Right cardiac atrium (tissue), 5 donors: Measurements from ENCODE around the gene CERKL. TPM values are rescaled to one million over a fixed set of nuclear protein-coding genes. Genes with fewer than 3 reads are reported as not detected.

Source experiments
- ATAC-seq, 2 donors: fragments of 200-7000 bp; cut with Tn5 transposase; one replicate each; pipeline versions ENCODE4 v1.8.0 to v1.9.1; 2020; ENCODE audit warnings: moderate library complexity in 2 of 2, mild to moderate bottlenecking in 1 of 2
- DNase-seq, 3 donors: peaks; one replicate each; pipeline ENCODE4 v3.0.0-alpha.2; 2020
- H3K27ac ChIP-seq: one replicate; pipeline ENCODE4 v1.5.1; 2013; ENCODE audit warnings: mild to moderate bottlenecking, low read length, control low read depth, moderate library complexity
- H3K27me3 ChIP-seq: one replicate; pipeline ENCODE4 v1.6.1; 2013; ENCODE audit not compliant: control insufficient read depth, insufficient read depth
- H3K4me1 ChIP-seq: one replicate; pipeline ENCODE4 v1.6.1; 2013; ENCODE audit warnings: low read length; ENCODE audit not compliant: control insufficient read depth, insufficient read depth
- H3K4me3 ChIP-seq: one replicate; pipeline ENCODE4 v1.5.1; 2013; ENCODE audit warnings: low read length, control low read depth
- H3K9me3 ChIP-seq: one replicate; pipeline ENCODE4 v1.6.1; 2013; ENCODE audit warnings: low read length; ENCODE audit not compliant: control insufficient read depth
- WGBS: extraction: QIAGEN DNeasy Blood & Tissue Kit; methylation state at CpG from one replicate; pipeline ENCODE4 v1.1.7; 2013; 5-methylcytosine and 5-hydroxymethylcytosine counted together
- intact Hi-C, 4 donors: fragments of 100-400 bp; cut with DNase I; formaldehyde crosslinking; loops; one replicate each; pipeline versions ENCODE4 v1.11.0 to v1.14.0; 2022 to 2023
- polyA plus RNA-seq: library from polyadenylated mRNA; stranded (reverse); fragments of 200-250 nt; gene quantifications from one replicate; pipeline ENCODE4 v1.2.3, GENCODE V29; 2013
- total RNA-seq, 4 donors: library from RNA; stranded (reverse); fragmentation: NEBNext Ultra II Directional; extraction: Animal tissue kit (Norgen Biotek cat#: 25700); gene quantifications; one replicate each; pipeline ENCODE4 v1.2.1, GENCODE V29; 2021
- donor health status: healthy with polysubstance abuse.
- donor health status: DM: no; HTN: yes; CAD: no.
- donor health status: DM: no; HTN: no; CAD: no.
- donor health status: DM: no; HTN: yes; CAD: no; lungs with severe emphysema.
- donor health status: DM: yes; HTN: yes; CAD: no.

Gene CERKL
- total and polyA plus RNA-seq, 5 donors, result not detected

DNA sequence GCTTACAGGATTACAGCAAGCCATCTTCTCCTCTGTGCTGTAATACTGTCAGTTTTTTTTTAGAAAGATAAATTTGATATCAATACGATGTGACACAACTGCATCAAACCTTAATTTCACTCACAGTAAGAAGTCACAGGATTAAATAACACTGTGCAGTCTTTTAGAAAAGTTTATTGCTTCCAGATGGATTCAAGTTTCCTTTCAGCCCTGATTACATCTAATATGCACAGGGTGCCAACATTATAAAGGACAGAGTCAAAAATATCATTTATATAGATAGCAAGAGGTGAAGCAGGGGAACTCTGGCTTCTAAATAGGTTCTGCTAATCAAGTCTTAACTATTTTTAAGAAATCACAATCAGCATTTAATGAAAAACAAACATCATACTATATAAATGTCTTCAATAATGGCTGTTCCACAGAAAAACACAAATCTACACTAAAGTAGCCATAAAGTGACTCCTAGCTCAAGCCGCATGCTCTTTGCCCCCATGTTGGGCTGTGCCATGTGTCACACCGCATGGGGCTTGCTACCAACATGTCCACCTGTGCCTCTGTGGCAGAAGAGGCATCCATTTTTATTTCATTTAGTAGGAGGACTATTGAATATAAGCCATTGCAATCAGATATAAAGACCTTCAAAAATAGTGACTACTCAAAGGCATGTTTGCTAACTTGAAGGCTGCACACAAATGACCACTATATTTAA is 35.0 kb downstream of the CERKL start:
- WGBS, result 80% methylated on average over 3 of the region's 3 CpGs
- no peak for DNase-seq

DNA sequence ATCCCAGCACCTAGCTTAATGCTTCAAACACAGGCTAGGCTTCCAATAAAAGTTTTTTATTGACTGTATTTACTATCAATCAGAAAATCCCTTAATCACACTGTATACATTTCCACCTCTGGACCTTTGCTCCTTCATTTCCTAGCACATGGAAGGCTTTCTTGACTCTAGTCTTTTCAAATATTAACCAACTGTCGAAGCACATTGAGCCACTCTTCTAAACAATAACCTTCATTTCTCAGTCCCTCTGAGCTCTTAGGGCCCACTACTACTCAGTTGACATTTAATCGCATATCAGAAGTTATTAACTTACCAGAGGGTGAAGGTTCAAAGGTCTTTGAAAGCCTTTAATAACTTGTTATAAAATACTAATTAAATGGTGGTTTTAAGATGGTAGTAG is 37.4 kb downstream of the CERKL start:
- Histone ChIP-seq H3K4me1 (no peaks in the 10 kb centered on the region), H3K27me3 (no peaks in the 10 kb centered on the region), H3K27ac (no peak overlapping the region), H3K9me3 (no peaks in the 10 kb centered on the region), H3K4me3 (no peak overlapping the region)
- 86% methylated on average over 2 of the region's 2 CpGs for whole genome bisulfite sequencing
- no peak for ATAC-seq
- intact Hi-C loops, result no loop called here
- DNase-seq, result no peak

More for the DNA sequence above, 35.0 kb downstream of the CERKL start:
- H3K9me3 ChIP-seq, result no peaks in the 10 kb centered on the region
- intact Hi-C loops, result no loop called here
- no peak overlapping the region for H3K4me3 ChIP-seq
- H3K27ac ChIP-seq, result no peak overlapping the region
- H3K4me1 ChIP-seq, result no peaks in the 10 kb centered on the region
- ATAC-seq, result no peak
- H3K27me3 ChIP-seq, result no peaks in the 10 kb centered on the region

DNA sequence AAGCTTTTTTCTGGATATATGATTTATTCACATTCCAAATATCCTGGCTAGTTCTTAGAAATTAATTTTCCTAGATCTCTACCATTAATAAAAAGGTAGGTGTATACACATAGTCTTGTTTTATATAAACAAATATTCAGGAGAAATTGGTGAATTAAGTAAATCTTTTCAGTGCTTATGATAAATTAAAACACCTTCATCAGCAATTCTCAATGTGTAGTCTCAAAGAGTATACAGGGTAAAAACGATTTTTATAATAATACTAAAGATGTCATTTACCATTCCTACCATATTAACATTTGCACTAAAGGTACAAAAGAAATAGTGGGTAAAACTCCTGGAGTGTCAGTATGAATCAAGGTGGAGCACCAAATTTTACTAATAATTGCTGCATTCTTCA is 40.2 kb downstream of the CERKL start:
- Histone ChIP-seq H3K27me3 (no peaks in the 10 kb centered on the region), H3K4me3 (no peak overlapping the region), H3K27ac (no peak overlapping the region), H3K9me3 (no peaks in the 10 kb centered on the region), H3K4me1 (no peaks in the 10 kb centered on the region)
- DNase-seq (no peak), ATAC-seq (no peak)
- WGBS, result 58% methylated on average over 1 of the region's 1 CpG
- intact Hi-C loops, result no loop called here

DNA sequence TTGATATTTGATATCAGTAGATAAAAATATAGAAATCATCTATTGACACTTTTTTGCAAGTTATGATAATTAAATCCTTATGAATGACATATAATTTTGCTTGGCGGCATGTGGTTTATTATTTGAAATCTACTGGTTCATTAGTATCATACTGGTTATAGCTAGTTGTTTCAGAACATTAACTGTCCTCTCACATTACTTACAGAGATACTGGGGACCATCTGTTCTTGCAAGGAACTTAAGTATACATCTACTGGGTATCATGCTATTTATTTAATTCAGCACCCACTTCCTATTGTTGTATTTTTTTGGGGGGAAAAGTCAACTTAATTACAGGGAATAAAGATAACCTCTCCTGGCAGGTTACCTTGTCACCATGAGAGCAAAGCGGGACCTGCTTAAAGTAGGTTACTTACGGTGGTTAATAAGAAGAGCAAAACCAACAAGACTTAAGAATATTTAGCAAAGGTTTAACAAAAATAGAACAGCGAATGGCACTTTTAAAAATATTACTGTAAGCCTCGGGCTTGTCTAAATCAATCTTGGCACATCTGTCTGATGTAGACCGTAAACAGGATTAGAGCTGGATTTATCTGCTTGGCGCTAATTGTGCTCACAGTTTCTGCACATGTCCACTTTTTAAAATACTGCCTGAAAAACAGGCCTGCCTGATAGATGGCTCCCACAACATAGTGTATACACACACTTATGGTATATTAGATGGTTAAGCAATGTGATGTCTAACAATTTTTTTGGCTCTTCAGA is 41.8 kb downstream of the CERKL start:
- Histone ChIP-seq H3K27ac (no peak overlapping the region), H3K4me1 (no peaks in the 10 kb centered on the region), H3K4me3 (no peak overlapping the region), H3K9me3 (no peaks in the 10 kb centered on the region), H3K27me3 (no peaks in the 10 kb centered on the region)
- 83% methylated on average over 7 of the region's 7 CpGs for WGBS
- ATAC-seq (no peak), DNase-seq (no peak)
- intact Hi-C loops, result no loop called here

DNA sequence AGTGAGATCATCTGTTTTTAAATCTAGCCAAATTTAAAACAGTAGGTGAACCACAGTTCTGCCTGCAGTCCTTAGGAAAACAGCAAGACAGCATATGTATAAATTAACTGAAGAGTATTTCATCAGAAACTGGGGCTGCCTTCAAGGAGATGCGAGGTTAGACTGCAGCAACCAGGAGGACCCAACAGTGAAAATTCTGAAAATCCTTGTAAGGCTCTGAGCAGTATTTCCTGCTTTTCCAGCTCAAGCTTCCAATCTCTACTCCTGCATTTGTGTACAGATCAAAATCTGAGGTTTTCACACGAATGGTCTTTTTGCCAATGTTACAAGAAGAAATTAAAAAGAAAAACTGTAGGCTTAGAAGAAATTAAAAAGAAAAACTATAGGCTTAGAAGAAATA is 43.7 kb downstream of the CERKL start:
- 63% methylated on average over 2 of the region's 2 CpGs for WGBS
- ATAC-seq (no peak), DNase-seq (no peak)
- H3K27ac ChIP-seq, result no peak overlapping the region
- intact Hi-C loops, result no loop called here
- no peaks in the 10 kb centered on the region for H3K27me3 ChIP-seq
- H3K4me3 ChIP-seq, result no peak overlapping the region
- no peaks in the 10 kb centered on the region for H3K4me1 ChIP-seq
- no peaks in the 10 kb centered on the region for H3K9me3 ChIP-seq

GRCh38 chr2:181607629-181608590 is 49.0 kb downstream of the CERKL start:
- 71% methylated on average over 4 of the region's 4 CpGs for WGBS
- no peak for ATAC-seq
- Histone ChIP-seq H3K4me1 (no peaks in the 10 kb centered on the region), H3K27me3 (no peaks in the 10 kb centered on the region), H3K27ac (no peak overlapping the region), H3K9me3 (no peaks in the 10 kb centered on the region), H3K4me3 (no peak overlapping the region)
- no peak for DNase-seq
- intact Hi-C loops, result no loop called here

- intact Hi-C loops, result no loop called here
- DNase-seq, result no peak
- H3K27me3 ChIP-seq, result no peaks in the 10 kb centered on the region
- WGBS, result 47% methylated on average over 3 of the region's 3 CpGs
- no peak overlapping the region for H3K4me3 ChIP-seq
- H3K9me3 ChIP-seq, result no peaks in the 10 kb centered on the region
- no peaks in the 10 kb centered on the region for H3K4me1 ChIP-seq
- no peak overlapping the region for H3K27ac ChIP-seq
- ATAC-seq, result no peak
Measured at GRCh38 chr2:181605889-181606837, 50.7 kb downstream of the CERKL start.

DNA sequence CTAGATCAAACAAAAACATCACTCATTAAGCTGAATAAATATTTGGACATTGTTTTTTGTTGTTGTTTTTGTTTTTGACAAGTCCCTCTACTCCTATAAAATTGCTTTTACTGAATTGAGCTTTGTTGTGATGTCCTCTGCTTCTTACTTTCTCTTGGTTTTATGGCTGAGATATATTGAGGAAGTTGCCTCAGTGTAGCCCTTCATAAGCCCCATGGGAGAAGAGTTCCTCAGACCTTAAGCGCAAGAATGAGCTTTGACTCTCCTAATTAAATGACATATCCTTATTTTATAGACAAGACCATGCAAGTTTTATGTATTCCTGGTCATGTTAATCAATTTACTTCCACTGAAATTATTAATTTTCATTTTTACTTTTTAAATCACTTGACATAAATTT is 54.9 kb downstream of the CERKL start:
- no peak for ATAC-seq
- 98% methylated on average over 1 of the region's 1 CpG for WGBS

GRCh38 chr2:181596556-181596955 is 60.3 kb downstream of the CERKL start:
- H3K27me3 ChIP-seq, result no peaks in the 10 kb centered on the region
- 51% methylated on average over 1 of the region's 1 CpG for WGBS
- intact Hi-C loops, result no loop called here
- ATAC-seq (no peak), DNase-seq (no peak)
- no peaks in the 10 kb centered on the region for H3K9me3 ChIP-seq
- H3K4me3 ChIP-seq, result no peak overlapping the region
- no peak overlapping the region for H3K27ac ChIP-seq
- no peaks in the 10 kb centered on the region for H3K4me1 ChIP-seq

More for the DNA sequence above, 54.9 kb downstream of the CERKL start:
- H3K27me3 ChIP-seq, result no peaks in the 10 kb centered on the region
- H3K9me3 ChIP-seq, result no peaks in the 10 kb centered on the region
- no peak for DNase-seq
- no peaks in the 10 kb centered on the region for H3K4me1 ChIP-seq
- intact Hi-C loops, result no loop called here
- no peak overlapping the region for H3K4me3 ChIP-seq
- H3K27ac ChIP-seq, result no peak overlapping the region

DNA sequence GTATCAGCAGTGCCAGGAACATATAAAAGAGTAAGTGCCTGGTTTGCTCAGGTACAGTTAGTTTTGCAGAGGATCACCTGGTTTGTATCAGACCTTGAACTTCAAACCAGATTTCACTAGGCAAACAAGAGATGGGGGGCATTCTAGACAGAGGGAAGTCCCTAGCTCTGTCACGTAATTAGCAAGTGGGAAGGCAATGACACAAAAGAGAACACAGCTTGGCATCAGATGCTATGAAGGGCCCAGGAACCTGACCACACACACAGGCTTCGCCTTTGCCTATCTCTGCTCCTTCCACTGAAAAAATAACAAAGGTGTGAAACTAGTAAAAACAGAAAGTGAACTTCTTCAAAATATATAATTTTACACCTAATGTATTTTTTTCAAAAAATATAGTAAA is 62.6 kb downstream of the CERKL start:
- intact Hi-C loops, result no loop called here
- Histone ChIP-seq H3K9me3 (no peaks in the 10 kb centered on the region), H3K4me1 (no peaks in the 10 kb centered on the region), H3K4me3 (no peak overlapping the region), H3K27me3 (no peaks in the 10 kb centered on the region), H3K27ac (no peak overlapping the region)
- ATAC-seq (no peak), DNase-seq (no peak)
- 66% methylated on average over 2 of the region's 2 CpGs for WGBS
